Measurements from ENCODE around the gene TMPRSS9.

- TF ChIP-seq POLR2A (IDR thresholded peaks at IDR 0.05) (no peak), EP300 (IDR thresholded peaks at IDR 0.05) (no peak), CTCF (IDR thresholded peaks at IDR 0.05) (no peak)
Measured at GRCh38 chr19:2454962-2455850, 95.1 kb downstream of the TMPRSS9 start.
